ENCODE measurements around the gene CCT3. TPM values are rescaled to one million over a fixed set of nuclear protein-coding genes. Genes with fewer than 3 reads are reported as not detected.
"Not testable (repeated sequence)": the region's sequence is repeated elsewhere in the genome, so short reads cannot be mapped to it uniquely, and the experiment has no call there.

Gene CCT3
- total RNA-seq, 1 donor = 119 TPM

DNA sequence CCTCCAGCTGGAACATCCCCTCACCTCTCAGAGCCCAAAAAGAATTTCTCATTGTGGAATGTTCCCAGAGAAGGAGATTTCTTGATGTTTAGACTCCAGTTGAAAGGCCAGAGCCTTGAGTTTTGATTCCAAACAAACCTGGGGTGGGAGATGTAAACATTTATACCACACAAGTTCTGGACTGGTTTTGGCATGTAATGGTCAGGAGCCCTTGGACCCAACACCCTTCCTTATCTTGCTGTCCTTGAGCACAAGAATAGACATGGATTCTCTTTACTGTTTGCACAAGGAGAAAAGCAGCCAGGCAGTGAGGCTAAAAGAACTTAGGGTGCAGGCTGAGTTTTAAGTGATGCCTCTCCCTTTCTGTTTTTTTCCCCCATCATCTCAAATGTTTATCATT, 35.5 kb upstream of the CCT3 start:
- H3K4me3 ChIP-seq (ENCODE audit: low read length) = no peak overlapping the region
- peaks cover 49% of the 10 kb centered on the region for H3K4me1 ChIP-seq (ENCODE audit: insufficient read depth, low read length)
- H3K27me3 ChIP-seq (ENCODE audit: insufficient read depth, low read length) = peaks cover 17% of the 10 kb centered on the region
- H3K9me3 ChIP-seq (ENCODE audit: low read depth, low read length) = no peaks in the 10 kb centered on the region

GRCh38 chr1:156372876-156373275, 34.8 kb upstream of the CCT3 start:
- Histone ChIP-seq H3K27me3 (ENCODE audit: insufficient read depth, low read length) (peaks cover 20% of the 10 kb centered on the region), H3K4me1 (ENCODE audit: insufficient read depth, low read length) (peaks cover 49% of the 10 kb centered on the region), H3K9me3 (ENCODE audit: low read depth, low read length) (no peaks in the 10 kb centered on the region), H3K4me3 (ENCODE audit: low read length) (no peak overlapping the region)

GRCh38 chr1:156372265-156372586, 34.1 kb upstream of the CCT3 start:
- Histone ChIP-seq H3K27me3 (ENCODE audit: insufficient read depth, low read length) (peaks cover 20% of the 10 kb centered on the region), H3K4me1 (ENCODE audit: insufficient read depth, low read length) (peaks cover 47% of the 10 kb centered on the region), H3K9me3 (ENCODE audit: low read depth, low read length) (no peaks in the 10 kb centered on the region), H3K4me3 (ENCODE audit: low read length) (no peak overlapping the region)

DNA sequence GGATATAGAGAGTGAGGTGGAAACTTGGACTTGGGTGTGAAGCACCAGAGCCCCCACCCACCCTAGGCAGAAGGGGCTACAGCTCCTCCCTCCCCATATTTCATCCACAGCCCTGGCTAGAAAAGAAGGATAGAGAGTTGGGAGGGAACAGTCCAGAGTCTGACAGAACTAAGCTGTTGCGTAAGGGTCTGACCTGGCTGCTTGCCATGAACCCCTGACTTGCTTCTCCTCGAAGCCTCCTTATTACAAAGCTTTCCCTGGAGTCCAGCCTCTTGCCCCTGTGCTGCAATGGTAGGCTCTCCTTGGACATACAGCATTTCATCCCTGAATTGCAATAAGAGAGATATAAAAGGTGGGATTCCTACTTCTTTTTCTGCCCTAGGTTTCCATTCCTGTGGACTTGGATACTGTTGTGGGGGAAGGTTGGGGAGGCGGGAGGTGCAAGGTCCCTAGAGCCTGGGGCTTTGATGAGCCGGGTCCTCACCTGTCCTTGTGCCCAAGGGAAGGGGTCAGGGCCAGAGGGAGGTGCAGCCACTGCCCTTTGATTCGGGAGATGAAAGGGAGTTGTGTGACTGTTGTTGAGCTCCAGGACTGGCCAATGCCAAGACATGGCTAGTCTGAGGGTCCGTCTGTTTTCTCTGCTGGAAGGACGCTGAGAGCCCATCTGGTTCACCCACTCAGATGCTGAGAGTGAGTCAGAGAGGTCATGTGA, 33.6 kb upstream of the CCT3 start:
- Histone ChIP-seq H3K27me3 (ENCODE audit: insufficient read depth, low read length) (peaks cover 20% of the 10 kb centered on the region), H3K4me1 (ENCODE audit: insufficient read depth, low read length) (peaks cover 42% of the 10 kb centered on the region), H3K4me3 (ENCODE audit: low read length) (no peak overlapping the region), H3K9me3 (ENCODE audit: low read depth, low read length) (no peaks in the 10 kb centered on the region)

- not testable (repeated sequence) for H3K4me3 ChIP-seq (ENCODE audit: low read length)
Observed at GRCh38 chr1:156369685-156370286, 31.7 kb upstream of the CCT3 start.

DNA sequence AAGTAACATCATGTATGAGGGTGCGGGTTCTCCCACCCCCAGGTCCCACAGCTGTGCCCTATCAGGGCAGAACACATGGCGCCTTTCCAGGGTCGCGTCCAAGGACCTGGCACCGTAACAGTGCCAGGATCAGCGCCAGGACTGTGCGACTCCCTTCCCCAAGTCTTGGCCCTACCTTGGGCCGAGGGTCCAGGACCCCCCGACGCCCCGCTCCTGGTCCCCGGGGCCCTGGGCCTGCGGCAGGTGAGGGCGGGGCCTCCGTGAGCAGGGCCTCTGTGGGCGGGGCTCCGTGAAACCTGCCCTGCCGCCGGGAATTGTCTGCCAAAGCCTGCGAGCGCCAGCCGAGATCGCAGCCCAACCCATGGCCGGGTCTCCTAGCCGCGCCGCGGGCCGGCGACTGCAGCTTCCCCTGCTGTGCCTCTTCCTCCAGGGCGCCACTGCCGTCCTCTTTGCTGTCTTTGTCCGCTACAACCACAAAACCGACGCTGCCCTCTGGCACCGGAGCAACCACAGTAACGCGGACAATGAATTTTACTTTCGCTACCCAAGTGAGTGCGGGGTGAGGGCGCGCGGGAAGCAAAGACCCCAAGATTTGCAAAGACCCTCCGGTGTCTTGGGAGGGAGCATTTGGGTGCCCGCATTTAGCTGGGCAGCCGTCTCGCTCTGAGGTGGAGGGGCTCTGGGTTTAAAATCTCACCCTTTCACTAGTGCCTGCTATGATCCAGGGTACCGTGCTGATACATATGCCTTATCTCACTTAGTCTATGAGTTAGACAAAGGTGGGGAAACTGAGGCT, 31.0 kb upstream of the CCT3 start, which contains the start of gene RHBG:
TSS of gene RHBG (plus strand) at position 323 of the 796 bp plus-strand sequence. CDS start at position 362, 39 bp downstream.
- Histone ChIP-seq H3K4me3 (ENCODE audit: low read length) (peak within 1 kb of the TSS; percentile 8), H3K27me3 (ENCODE audit: insufficient read depth, low read length) (peaks cover 26% of the 10 kb centered on the region), H3K9me3 (ENCODE audit: low read depth, low read length) (no peaks in the 10 kb centered on the region), H3K4me1 (ENCODE audit: insufficient read depth, low read length) (peaks cover 27% of the 10 kb centered on the region)

More at GRCh38 chr1:156369685-156370286, 31.7 kb upstream of the CCT3 start:
- H3K9me3 ChIP-seq (ENCODE audit: low read depth, low read length) = not testable (repeated sequence)
- H3K27me3 ChIP-seq (ENCODE audit: insufficient read depth, low read length) = peaks cover 24% of the 10 kb centered on the region
- peaks cover 27% of the 10 kb centered on the region for H3K4me1 ChIP-seq (ENCODE audit: insufficient read depth, low read length)

- H3K27me3 ChIP-seq (ENCODE audit: insufficient read depth, low read length) = peaks cover 25% of the 10 kb centered on the region
Observed at GRCh38 chr1:156368157-156368658, 30.1 kb upstream of the CCT3 start.

DNA sequence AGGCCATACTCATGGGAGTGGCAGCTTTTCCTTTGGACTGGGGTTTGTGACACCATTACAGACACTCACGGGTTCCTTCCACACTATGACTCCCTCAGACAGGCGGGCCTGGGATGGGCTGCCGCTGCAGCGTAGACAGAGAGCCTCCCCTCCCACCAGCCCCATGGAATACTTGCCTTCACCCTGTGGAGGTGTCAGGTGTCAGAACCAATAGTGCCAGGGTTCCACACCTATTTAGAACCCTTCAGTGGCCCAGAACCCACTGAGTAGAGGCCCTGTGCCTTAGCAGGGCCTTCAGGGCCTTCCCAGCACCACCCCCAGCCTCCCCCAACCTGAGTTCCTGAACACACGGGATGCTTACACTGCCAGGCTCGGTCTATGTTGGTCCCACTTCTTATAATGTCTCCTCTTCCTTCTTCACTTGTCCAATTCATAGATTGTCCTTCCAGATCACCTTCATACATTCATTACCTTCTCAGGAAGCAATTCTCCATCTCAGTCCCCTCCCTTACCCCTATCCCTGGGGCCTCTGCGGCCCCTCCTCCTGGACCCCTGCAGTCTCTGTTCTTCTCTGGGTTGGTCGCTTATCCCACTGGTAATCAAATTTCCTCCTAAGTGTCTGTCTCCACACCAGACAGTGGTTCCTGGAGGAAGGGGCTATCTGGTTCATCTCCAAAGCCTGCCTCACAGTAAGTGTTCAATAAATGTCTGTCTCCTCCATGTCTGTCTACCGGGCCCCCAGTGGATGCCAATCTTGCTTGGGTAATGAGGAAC, 29.5 kb upstream of the CCT3 start:
- Histone ChIP-seq H3K4me1 (ENCODE audit: insufficient read depth, low read length) (peaks cover 27% of the 10 kb centered on the region), H3K9me3 (ENCODE audit: low read depth, low read length) (no peaks in the 10 kb centered on the region), H3K27me3 (ENCODE audit: insufficient read depth, low read length) (peaks cover 25% of the 10 kb centered on the region), H3K4me3 (ENCODE audit: low read length) (no peak overlapping the region)

More at GRCh38 chr1:156368157-156368658, 30.1 kb upstream of the CCT3 start:
- H3K4me3 ChIP-seq (ENCODE audit: low read length) = no peak overlapping the region
- H3K9me3 ChIP-seq (ENCODE audit: low read depth, low read length) = no peaks in the 10 kb centered on the region
- H3K4me1 ChIP-seq (ENCODE audit: insufficient read depth, low read length) = peaks cover 27% of the 10 kb centered on the region

GRCh38 chr1:156366378-156367166, 28.5 kb upstream of the CCT3 start:
- Histone ChIP-seq H3K9me3 (ENCODE audit: low read depth, low read length) (no peaks in the 10 kb centered on the region), H3K4me3 (ENCODE audit: low read length) (no peak overlapping the region), H3K4me1 (ENCODE audit: insufficient read depth, low read length) (peaks cover 17% of the 10 kb centered on the region), H3K27me3 (ENCODE audit: insufficient read depth, low read length) (peaks cover 25% of the 10 kb centered on the region)

GRCh38 chr1:156365754-156366153, 27.7 kb upstream of the CCT3 start:
- Histone ChIP-seq H3K27me3 (ENCODE audit: insufficient read depth, low read length) (peaks cover 25% of the 10 kb centered on the region), H3K4me3 (ENCODE audit: low read length) (no peak overlapping the region), H3K4me1 (ENCODE audit: insufficient read depth, low read length) (peaks cover 12% of the 10 kb centered on the region), H3K9me3 (ENCODE audit: low read depth, low read length) (no peaks in the 10 kb centered on the region)

GRCh38 chr1:156360534-156360933, 22.4 kb upstream of the CCT3 start:
- H3K27me3 ChIP-seq (ENCODE audit: insufficient read depth, low read length) = peaks cover 15% of the 10 kb centered on the region
- H3K9me3 ChIP-seq (ENCODE audit: low read depth, low read length) = no peaks in the 10 kb centered on the region
- H3K4me3 ChIP-seq (ENCODE audit: low read length) = no peak overlapping the region
- H3K4me1 ChIP-seq (ENCODE audit: insufficient read depth, low read length) = peaks cover 6% of the 10 kb centered on the region

- no peak overlapping the region for H3K4me3 ChIP-seq (ENCODE audit: low read length)
- H3K9me3 ChIP-seq (ENCODE audit: low read depth, low read length) = no peaks in the 10 kb centered on the region
- peaks cover 13% of the 10 kb centered on the region for H3K27me3 ChIP-seq (ENCODE audit: insufficient read depth, low read length)
- peaks cover 6% of the 10 kb centered on the region for H3K4me1 ChIP-seq (ENCODE audit: insufficient read depth, low read length)
Observed at GRCh38 chr1:156359973-156360372, 21.9 kb upstream of the CCT3 start.

- Histone ChIP-seq H3K27me3 (ENCODE audit: insufficient read depth, low read length) (peaks cover 8% of the 10 kb centered on the region), H3K9me3 (ENCODE audit: low read depth, low read length) (no peaks in the 10 kb centered on the region), H3K4me3 (ENCODE audit: low read length) (no peak overlapping the region), H3K4me1 (ENCODE audit: insufficient read depth, low read length) (peaks cover 6% of the 10 kb centered on the region)
Observed at GRCh38 chr1:156359249-156359648, 21.2 kb upstream of the CCT3 start.

DNA sequence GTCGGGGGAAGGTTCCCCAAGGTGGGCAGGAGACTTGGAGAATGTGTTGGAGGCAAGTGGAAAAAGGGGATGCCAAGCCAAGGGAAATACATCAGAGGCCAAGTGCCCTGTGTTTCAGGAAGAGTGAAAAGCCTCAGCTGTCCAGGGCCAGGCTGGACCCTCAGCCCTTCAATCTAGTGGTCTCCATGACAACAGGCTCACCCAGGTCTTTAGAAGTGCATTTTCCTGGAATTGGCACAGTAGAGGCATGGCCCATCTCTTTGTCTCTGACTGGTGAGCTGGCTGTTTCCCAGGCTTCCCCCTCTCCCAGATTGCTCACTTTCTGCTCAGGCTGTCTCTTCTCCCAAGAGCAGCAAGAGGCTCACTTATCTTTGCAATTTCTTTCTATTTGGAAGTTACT, 20.5 kb upstream of the CCT3 start:
- no peaks in the 10 kb centered on the region for H3K9me3 ChIP-seq (ENCODE audit: low read depth, low read length)
- H3K4me3 ChIP-seq (ENCODE audit: low read length) = no peak overlapping the region
- H3K4me1 ChIP-seq (ENCODE audit: insufficient read depth, low read length) = peaks cover 6% of the 10 kb centered on the region
- peaks cover 4% of the 10 kb centered on the region for H3K27me3 ChIP-seq (ENCODE audit: insufficient read depth, low read length)

All from mononuclear cell (primary cell).